A673 (cell line): ENCODE results near the gene KRTAP4-4.

Experiments used
- EZH2 ChIP-seq: fragments of 200-600 bp; sonication (generic); IDR thresholded peaks from 2 replicates; pipeline ENCODE4 v1.6.1; 2017; ENCODE audit warnings: borderline replicate concordance, low read depth, mild to moderate bottlenecking, mixed read lengths, antibody characterized with exemption, low read length; ENCODE audit not compliant: poor library complexity, severe bottlenecking
- TF ChIP-seq, protein P1 (sequence below): fragments of 300-800, 200-600 bp; sonication (generic); conservative IDR thresholded peaks from 2 replicates; pipeline ENCODE4 v1.5.1; 2017; ENCODE audit warnings: low read depth, mild to moderate bottlenecking, antibody characterized with exemption, low read length, moderate library complexity, mixed read lengths

DNA sequence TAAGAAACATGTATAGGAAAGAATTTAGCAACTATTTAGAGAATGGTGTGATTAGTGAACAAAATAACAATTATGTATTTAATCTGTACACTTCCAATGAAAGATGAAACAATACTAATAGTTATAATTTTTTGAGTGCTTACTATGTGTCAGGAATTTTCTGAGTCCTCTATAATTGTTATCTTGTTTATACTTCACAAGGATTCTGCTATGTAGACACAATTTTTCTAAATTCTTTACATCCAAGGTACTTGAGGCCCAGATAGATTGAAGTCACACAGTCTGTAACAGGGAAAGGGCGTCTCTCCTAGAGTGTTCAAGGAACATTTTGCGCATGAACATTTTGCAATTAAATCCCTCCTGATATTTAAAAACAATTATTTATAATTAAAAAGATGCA, 35.5 kb downstream of the KRTAP4-4 start:
- TF ChIP-seq, protein P1, sequence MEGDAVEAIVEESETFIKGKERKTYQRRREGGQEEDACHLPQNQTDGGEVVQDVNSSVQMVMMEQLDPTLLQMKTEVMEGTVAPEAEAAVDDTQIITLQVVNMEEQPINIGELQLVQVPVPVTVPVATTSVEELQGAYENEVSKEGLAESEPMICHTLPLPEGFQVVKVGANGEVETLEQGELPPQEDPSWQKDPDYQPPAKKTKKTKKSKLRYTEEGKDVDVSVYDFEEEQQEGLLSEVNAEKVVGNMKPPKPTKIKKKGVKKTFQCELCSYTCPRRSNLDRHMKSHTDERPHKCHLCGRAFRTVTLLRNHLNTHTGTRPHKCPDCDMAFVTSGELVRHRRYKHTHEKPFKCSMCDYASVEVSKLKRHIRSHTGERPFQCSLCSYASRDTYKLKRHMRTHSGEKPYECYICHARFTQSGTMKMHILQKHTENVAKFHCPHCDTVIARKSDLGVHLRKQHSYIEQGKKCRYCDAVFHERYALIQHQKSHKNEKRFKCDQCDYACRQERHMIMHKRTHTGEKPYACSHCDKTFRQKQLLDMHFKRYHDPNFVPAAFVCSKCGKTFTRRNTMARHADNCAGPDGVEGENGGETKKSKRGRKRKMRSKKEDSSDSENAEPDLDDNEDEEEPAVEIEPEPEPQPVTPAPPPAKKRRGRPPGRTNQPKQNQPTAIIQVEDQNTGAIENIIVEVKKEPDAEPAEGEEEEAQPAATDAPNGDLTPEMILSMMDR: no peak
- no peak for TF ChIP-seq EZH2
